Fibroblast of upper back skin (primary cell): ENCODE data around the gene SULT2B1.
"Not testable (repeated sequence)": the region's sequence is repeated elsewhere in the genome, so short reads cannot be mapped to it uniquely, and the experiment has no call there.

ENCODE experiments used
- DNase-seq: peaks from one replicate; pipeline ENCODE4 v3.0.0-alpha.2; 2013

SULT2B1 gene

DNA sequence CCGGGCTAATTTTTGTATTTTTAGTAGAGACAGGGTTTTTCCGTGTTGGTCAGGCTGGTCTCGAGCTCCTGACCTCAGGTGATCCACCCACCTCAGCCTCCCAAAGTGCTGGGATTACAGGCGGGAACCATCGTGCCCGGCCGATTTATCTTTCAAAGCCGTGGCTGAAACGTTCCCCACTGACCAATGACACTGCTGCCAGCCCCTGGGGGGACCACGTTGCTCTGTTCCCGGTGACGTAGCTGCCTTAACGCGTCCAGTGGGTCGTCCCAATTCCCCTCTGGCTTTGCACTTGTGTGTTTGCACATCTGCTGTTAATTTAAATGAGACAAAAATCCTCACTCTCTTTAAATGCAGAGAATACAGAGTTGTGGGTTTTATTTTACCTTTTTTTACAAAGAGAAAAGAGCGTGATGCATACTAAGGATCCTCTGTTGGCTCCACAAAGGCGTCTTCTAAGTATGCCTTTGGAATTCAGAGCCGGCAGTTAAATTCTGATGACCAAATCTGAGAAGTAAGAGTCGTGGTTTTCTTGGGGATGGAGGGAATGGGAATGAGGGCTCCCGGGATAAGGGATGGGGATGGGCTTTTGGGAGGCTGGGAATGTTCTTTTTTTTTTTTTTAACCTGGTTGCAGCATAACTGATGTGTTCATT, 21.8 kb upstream of the SULT2B1 start:
- peak; percentile 11 for DNase-seq

DNA sequence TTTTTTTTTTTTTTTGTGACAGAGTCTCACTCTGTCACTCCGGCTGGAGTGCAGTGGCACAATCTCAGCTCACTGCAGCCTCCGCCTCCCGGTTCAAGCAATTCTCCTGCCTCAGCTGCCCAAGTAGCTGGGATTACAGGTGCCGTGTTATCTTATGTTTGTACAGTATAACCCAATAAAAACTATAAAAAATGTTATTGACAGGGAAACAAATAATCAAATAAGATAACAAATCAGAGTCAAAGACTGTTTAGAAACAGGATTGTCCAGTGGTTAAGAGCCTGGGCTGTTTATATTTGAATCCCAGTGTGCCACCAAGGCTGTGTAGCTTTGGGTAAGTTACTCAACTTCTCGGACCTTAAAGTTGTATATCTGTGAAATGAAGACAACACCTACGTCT, 21.2 kb upstream of the SULT2B1 start:
- no peak for DNase-seq

DNA sequence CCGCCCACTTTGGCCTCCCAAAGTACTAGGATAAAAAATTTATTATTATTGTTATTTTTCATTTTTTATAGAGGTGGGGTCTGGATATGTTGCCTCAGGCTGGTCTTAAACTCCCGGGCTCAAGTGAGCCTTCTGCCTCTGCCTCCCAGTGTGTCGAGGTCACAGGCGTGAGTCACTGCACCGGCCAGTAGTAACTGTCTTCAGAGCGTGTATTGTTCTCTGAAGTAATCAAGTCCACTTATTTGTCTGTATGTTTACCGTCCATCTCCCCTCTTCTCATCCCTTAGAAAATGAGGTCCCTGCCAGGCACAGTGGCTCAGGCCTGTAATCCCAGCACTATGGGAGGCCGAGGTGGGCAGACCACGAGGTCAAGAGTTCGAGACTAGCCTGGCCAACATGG, 18.2 kb upstream of the SULT2B1 start:
- DNase-seq, result no peak

DNA sequence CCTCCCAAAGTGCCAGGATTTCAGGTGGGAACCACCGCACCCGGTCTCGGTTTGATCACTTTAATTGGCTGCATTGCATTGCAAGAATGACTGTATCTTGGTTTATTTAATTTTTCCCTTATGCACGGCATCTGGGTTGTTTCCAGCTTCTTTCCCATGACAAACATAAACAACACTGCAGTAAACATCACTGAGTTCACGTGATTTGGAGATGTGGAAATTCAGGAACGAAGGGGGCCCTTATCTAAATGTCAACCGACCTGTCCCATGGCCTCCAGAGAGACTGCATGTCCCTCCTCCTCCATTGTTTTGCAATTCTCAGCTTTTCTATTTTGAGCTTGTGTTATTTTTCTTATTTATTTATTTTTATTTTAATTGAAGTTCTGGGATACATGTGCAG, 14.4 kb upstream of the SULT2B1 start:
- no peak for DNase-seq

DNA sequence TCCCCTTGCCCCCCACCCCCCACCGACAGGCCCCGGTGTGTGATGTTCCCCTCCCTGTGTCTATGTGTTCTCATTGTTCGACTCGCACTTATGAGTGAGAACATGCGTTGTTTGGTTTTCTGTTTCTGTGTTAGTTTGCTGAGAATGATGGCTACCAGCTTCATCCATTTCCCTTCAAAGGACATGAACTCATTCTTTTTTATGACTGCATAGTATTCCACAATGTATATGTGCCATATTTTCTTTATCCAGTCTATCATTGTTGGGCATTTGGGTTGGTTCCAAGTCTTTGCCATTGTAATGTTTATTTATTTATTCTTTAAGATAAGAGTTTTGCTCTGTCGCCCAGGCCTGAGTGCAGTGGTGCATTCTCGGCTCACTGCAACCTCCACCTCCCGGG, 13.9 kb upstream of the SULT2B1 start:
- not testable (repeated sequence) for DNase-seq

DNA sequence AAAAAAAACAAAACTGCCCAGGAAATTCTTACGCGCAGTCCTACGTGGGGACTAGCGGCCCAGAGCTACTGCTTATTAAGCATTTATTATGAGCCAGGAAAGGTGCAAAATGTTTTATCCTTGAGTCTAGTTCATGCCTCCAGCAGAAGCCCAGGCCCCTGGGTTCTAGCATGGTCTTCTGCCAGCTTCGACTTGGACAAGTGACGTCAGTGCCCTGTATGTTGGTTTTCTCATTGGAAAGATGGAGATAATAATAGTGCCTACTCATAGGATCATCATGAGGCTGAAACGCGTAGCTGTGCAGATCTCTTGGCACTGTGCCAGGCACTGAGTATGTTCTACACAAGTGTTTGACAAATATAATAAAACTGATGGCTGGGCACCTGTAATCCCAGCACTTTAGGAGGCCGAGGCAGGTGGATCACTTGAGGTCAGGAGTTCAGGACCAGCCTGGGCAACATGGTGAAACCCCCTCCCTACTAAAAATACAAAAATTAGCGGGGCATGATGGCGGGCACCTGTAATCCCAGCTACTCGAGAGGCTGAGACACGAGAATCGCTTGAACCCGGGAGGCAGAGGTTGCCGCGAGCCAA, 12.4 kb upstream of the SULT2B1 start:
- DNase-seq, result peak; percentile 24

DNA sequence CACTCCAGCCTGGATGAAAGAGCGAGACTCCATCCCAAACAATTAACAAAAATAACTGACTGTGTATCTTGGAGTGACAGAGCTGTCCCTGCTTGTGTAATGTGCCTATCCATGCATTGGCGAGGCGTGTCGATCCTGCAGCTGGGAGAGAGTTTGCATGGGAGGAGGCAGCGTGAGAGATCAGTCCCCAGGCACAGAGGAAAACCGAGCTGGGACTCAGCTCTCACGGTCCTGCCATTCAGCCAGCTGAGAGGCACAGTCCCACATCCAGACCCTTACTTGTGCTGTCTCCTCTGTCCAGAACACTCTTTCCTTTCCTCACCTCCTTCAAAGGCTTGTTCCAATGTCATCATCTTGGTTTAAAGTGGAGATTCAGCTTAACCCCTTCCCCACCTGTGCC, 11.9 kb upstream of the SULT2B1 start:
- no peak for DNase-seq

DNA sequence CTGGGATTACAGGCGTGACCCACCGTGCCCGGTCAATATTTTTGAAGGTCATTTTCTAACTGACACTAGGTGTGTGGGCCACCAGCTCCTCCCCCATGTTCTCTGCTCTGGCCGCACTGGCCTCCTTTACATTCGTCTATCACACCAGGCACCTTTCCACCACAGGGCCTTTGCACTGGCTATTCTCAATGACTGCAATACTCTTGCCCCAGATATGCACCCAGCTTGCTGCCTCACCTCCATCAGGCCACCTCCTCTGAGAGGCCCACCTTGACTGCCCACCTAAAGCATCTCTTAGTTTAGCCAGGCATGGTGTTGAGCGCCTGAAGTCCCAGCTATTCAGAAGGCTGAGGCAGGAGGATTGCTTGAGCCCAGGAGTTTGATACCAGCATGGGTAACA, 10.2 kb upstream of the SULT2B1 start:
- no peak for DNase-seq

GRCh38 chr19:48543121-48543710, 8.8 kb upstream of the SULT2B1 start:
- peak; percentile 25 for DNase-seq

DNA sequence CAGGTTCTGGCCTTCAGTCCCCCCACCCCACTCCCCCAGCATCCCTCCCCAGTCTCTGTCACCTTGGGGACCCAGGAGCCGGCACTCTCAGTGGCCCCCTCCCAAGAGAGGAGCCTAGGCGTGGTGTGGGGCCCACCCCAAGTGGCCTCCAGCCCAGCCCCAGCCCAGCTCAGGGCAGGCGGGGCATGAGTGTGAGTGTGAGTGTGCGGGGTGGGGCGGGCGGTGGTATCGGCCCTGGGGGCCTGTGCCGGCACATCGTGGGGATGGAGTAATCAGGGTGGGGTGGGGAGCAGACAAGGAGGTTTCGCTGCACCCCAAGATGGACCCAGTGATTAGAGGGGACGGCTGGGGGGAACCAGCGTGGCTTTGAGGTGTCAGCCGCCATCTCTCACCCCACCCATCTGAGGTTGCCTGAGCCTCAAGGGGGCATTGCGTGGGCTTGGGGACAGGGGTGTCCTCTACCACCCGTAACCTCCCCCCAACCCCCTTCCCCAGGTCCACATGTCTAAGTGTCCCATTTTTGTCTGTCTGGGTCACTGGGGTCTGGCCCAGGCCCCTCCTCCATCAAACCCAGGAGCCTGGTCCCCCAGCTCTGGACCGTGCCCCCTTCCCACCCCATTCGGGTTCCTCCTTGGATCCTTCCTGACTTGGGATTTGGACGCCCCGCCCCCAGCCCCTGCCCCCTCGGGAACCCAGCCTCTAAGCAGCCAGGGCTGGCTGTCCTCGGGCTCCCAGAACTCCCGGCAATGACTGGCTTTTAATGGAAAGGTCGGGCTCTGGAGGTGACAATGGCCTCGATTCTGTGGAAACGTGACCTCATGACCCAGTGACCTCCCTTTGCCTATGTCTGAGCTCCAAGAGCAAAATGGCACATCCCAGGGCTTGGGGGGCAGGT, 6.9 kb upstream of the SULT2B1 start:
- no peak for DNase-seq

DNA sequence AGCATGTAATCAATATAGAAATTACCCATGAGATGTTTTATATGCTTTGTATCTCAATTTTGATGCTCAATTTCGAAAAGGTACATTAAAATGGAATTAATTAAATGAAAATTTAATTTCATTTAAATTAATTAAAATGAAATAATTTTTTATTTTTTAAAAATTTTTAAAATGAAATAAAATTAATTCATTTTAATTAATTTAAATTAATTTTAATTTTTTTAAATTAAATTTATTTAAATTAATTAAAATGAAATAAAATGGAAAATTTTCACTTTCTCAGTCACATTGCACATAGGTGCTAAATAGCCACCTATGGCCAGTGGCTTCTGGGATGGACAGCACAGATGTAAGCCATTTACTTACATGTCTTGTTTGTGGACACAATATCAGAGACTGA, 4.2 kb upstream of the SULT2B1 start:
- no peak for DNase-seq

GRCh38 chr19:48548253-48548911, 3.6 kb upstream of the SULT2B1 start:
- DNase-seq, result no peak

DNA sequence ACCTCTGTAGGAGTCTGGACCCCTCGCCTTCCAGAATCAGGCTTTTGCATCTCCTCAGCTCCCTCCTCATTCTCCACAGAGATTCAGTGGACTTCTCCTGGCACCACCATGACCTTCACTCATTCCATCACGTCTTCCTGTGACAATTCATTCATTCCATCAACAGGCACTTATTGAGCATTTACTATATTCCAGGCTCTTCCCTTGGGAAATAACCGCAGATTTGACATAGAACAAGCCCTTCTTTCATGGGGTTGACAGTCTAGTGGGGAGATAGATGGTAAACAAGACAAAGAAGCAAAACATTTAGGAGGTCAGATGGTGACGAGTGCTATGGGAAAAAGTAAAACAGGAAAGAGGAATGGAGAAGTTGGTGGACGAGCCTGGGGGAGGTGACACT, 2.6 kb upstream of the SULT2B1 start:
- DNase-seq, result no peak

GRCh38 chr19:48552406-48553322, 692 bp downstream of the SULT2B1 start:
- no peak for DNase-seq

GRCh38 chr19:48553676-48554384, 1.9 kb downstream of the SULT2B1 start:
- DNase-seq, result peak; percentile 55

DNA sequence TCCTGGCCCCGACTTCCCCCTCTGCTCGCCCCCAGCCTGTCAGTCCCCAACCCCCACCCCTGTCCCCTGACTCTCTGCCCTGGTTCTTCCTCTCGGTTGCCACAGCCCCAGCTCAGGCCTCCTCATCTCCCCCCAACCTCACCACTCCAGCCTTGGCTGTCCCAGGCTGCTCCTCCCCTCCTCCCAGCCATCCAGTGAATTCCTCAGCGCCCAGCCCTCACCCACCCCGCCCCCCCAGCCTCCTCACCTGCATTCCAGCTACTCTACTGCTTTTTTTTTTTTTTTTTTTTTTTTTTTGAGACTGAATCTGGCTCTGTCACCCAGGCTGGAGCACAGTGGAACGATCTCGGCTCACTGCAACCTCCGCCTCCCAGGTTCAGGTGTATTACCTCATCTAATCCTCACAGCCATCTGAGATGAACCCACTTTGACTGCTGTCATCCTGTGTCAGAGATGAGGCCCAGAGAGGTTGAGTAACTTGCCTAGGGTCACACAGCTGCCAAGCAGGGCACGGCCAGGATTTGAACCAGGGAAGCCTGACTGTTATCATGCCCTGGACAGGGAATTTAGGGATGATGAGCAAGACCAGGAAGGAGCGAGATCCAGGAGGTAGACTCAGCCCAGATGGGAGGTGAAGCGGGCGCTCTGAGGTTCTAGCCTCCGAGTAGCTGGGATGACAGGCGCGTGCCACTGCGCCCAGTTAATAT, 2.6 kb downstream of the SULT2B1 start:
- DNase-seq, result peak; percentile 33

DNA sequence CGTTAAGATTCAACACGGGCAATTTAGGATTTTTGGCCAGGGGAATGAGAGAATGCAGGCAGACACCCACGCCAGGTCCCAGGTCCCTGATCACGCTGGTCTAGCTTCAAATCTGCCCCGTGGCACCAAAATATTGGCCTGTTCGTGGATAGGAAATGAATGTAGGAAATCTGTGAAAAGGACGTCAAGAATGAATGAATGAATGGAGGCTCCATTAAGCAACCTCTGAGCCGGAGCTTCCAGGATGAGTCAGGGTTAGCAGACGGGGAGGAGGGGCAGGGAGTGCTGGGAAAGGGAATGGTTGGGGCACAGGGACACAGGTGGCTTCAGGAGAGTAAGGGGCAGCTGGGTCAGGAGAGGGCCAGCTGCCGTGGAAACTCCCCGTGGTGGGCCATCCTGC, 4.2 kb downstream of the SULT2B1 start:
- peak; percentile 37 for DNase-seq

DNA sequence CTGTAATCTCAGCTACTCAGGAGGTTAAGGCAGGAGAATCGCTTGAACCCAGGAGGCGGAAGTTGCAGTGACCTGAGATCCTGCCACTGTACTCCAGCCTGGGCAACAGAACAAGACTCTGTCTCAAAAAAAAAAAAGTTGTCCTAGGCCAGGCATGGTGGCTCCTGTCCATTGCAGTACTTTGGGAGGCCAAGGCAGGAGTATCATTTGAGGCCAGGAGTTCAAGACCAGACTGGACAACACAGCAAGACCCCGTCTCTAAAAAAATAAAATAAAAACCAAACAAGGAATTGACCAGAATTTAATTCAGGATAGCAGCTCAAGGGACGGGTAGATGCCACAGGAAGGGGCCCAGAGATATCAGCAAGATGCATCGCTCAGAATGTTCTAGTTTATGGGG, 4.9 kb downstream of the SULT2B1 start:
- no peak for DNase-seq

DNA sequence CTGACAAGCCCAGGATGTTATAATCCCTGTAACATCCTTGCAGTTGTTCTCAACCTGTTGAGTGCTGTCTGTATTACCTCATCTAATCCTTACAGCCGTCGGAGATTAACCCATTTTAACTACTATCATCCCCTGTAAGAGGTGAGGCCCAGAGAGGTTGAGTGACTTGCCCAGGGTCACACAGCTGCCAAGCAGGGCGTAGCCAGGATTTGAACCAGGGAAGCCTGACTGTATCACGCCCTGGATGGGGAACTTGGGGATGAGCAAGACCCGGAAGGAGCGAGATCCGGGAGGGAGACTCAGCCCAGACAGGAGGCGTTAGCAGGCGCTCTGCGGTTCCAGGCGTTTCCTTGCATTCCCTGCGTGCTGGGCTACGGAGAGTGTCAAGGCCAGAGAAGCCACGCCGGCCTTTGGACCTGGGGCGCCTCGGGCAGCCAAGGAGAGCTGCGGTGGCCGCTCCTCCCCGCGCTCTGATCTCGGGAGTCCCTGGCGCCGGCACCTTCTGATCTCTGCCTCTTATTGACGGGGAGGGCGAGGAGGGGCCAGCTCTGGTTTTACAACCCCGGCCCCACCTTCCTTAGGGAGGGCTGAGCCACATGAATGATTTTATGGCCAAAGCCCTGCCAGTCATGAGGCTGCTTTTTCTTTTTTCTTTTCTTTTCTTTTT, 6.2 kb downstream of the SULT2B1 start:
- DNase-seq, result peak; percentile 31

GRCh38 chr19:48560095-48560530, 8.1 kb downstream of the SULT2B1 start:
- no peak for DNase-seq
